ACHN (cell line): ENCODE results near the gene CIDEB.

ENCODE experiments used
- DNase-seq: peaks from one replicate; pipeline ENCODE4 v3.0.0-alpha.2; 2015
- in situ Hi-C: cut with HindIII; loops from 2 replicates; pipeline ENCODE4 v1.10.0; 2017; ENCODE audit warnings: low sequenced_read_pairs, low pct_ligation_motif_present, low pct_unique_long_range_greater_than_20kb

Gene CIDEB

GRCh38 chr14:24299255-24300191, 8.3 kb downstream of the CIDEB start, which contains the start of the genes DHRS1 and NOP9:
Gene DHRS1, minus strand, starts transcription at chr14:24299780. Its CDS starts 674 bp downstream, at chr14:24299106.
Gene NOP9, plus strand, starts transcription at chr14:24299850. Its CDS starts 105 bp downstream, at chr14:24299955.
- peak; percentile 87 for DNase-seq
- in situ Hi-C loops: no loop called here

DNA sequence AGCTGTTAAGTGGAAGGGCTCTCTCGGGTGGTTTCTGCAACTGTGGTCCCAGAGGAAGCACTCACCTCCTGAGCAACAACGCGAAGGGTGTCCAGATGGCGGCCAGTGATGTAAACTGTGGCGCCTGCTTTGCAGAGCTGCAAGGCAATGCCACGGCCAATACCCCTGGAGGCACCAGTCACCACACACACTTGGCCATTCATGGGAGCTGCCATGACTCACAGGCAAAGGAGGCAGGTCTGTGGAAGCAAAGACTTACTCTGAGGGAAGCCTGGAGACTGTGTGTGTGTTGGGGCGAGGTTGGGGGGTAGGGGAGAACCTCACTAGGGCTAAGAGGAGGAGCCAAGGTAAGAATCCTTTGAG, 8.9 kb downstream of the CIDEB start:
- peak; percentile 87 for DNase-seq
- in situ Hi-C loops: no loop called here

DNA sequence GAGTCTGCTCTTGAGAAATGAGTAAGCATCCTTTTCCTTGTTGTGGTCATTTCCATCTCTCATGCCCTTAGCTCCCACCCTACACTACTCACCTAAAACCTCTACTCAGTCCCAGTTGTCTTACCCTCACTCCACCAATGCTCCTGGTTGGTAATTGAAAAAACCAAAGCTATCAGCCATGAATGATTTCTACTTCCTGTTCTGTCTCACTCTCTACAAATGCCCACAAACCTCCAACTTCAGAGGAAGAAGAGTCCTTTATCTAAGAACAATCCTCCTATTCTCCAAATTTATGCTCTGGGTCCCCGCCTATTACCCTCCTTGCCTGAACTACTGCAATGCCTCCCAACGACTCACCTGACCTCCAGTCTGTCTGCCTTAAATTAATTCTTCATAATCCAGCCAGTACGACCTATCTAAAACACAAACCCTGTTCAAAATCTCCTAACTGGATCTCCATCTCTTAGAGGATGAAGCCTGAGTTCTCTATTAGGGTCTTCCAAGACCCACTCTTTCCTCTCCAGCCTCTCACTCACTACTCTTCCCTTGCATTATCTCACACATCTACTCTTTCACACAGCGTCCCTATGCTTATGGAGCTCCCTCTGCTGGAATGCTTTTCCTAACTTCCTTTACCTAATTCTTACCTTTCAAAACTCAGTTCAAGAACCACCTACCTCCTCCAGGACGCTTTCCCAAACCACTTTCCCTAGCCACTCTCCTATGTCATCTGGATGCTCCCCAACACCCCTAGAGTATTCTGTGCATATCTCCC, 10.4 kb downstream of the CIDEB start:
- peak; percentile 67 for DNase-seq
- in situ Hi-C loops: no loop called here

GRCh38 chr14:24296341-24297157, 11.2 kb downstream of the CIDEB start:
- peak; percentile 75 for DNase-seq
- in situ Hi-C loops: no loop called here

DNA sequence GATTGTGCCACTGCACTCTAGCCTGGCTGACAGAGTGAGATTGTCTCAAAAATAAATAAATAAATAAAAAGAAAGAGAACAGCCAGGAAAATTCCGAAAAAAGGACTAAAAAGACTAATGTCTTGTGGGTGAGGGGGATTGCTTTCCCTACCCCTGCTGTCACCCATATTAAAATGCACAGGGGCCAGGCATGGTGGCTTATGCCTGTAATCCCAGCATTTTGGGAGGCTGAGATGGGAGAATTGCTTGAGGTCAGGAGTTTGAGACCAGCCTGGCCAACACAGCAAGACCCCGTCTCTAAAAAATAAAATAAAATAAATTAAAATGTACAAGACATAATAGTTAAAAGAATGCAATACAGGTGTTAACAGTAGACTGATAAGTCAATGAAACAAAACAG, 14.3 kb downstream of the CIDEB start:
- DNase-seq: no peak
- in situ Hi-C loops: no loop called here

DNA sequence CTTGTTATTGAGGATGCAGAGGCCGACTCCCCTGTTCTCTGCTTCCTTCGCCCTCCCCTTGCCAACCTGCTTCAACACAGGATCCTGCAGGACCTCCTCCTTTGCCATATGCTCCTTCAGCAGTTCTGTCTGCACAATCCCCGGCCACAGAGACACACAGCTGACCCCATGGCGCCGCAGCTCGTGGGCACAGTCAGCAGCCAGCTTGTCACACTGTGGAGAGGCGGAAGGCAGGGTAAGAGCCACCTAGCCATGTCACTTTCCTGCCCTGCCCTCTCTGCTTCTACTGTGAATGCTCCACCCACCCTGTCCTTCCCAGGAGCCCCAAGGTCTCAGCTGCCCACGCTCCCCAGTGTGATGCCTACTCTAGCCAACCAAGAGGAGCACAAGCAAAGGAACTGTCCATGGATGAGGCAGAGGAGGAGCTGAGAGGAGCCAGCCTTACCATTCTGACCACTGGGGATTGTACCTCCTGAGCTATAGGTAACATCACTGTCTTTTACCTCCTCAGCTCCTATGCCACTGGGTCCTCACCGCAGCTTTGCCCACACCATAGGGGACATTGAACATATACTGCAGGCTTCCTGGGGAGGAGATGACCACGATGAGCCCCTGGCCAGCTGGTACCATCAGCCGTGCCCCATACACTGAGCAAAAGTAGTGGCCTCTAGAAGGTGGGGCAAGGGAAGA, 15.5 kb downstream of the CIDEB start:
- in situ Hi-C loops: no loop called here
- no peak for DNase-seq

- in situ Hi-C loops: no loop called here
- no peak for DNase-seq
Measured at GRCh38 chr14:24291446-24292117, 16.2 kb downstream of the CIDEB start.

DNA sequence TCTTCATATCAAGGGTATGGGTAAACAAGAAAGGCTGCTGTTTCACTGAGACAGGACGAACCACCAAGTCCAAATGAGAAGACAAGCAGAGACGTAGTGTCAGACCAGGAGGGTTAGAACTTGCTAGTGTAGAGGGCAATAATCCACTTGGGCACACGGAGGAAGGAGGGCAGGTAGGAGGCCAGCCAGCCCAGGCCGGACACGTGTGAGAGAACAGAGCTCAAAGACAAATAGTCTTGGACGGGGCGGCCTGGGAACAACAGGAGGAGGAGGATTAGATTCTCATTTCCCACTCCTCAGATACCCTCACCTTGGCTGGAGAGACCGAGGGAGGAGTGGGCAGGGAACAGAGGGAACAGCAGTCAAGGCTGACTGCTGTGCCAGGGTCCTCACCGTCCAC, 17.0 kb downstream of the CIDEB start:
- no peak for DNase-seq
- in situ Hi-C loops: no loop called here

DNA sequence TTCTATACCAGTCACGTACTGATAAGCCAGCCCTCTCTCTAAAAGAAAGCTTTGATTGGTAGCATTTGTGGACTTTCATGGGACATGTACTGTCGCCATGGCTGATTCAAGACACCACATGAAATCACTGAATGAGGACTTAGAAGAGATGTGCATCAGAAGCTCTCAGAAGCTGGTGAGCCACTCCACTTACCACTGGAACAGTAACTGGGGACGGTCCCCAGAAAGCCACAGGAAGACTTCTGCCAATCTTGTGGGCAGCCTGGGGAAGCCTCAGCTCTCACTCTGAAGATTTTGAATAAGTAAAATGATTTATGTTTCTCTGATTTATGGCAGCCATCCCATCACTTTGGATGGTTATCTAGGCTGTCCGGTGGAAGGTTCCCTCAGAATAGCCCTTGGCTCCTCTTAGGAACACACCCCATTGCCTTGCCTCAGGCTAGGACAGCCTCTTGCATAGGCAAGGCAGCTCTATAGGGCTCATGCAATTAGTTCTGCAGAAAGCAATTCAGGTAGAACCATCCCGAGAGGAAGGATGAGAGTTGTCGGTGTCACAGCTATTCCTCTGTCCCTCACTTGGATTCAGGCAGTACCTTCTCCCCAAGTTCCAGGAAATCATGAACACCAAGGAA, 18.0 kb downstream of the CIDEB start:
- in situ Hi-C loops: no loop called here
- DNase-seq: no peak

DNA sequence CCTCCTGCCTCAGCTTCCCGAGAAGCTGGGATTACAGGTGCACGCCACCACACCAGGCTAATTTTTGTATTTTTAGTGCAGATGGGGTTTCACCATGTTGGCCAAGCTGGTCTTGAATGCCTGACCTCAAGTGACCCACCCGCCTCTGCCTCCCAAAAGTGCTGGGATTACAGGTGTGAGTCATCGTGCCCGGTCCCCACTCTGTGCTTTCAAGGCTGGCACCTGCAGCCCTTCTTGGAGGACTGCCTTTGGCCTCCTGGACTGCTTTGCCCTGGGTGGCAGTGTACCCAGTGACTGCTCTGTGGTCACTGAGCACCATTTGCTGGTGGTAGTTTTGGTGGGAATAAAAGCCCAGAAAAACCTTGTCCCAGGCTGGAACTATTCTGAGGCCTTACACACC, 20.8 kb downstream of the CIDEB start:
- in situ Hi-C loops: no loop called here
- no peak for DNase-seq

DNA sequence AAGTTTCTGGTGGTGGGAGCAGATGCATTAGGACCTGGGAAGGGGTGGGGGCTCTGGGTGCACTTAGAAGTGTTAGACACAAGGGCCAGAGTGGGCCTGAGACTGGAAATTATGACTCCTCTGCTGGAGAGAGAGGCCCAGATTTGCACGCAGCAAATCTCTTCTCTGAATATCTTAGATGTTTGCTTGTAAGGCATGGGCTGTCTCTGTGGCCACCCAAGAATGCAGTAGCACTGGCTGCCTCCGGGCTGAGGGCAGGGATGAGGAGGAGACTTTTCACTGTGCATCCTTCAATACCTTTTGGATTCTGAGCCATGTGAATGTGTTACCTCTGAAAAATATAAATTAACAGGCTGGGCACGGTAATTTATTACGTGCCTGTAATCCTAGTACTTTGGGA, 22.4 kb downstream of the CIDEB start:
- in situ Hi-C loops: no loop called here
- no peak for DNase-seq

DNA sequence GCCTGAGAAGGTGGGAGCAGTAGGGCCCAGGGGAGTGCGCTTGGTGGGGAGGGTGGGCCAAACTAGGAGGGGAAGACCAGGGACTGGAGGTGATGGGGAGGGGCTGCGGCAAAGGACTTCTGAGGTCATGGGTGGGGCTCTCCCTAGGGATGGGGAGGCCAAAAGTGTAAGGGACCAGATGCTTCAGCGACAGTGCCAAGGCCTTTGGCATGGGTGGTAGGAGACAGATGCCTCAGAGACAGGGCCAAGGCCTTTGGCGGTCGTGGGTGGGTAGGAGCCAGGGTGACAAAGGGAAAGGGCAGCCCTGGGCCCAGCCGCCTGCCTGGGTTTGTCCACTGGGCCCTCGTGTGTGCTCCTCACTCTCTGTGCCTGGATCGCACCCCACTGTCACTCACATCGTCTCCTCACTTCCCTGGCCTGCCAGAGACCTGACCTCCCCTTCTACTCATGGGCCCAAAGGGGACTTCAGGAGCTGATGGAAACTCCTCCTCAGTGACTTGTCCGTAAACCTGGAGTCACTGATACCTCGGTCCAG, 23.2 kb downstream of the CIDEB start:
- in situ Hi-C loops: no loop called here
- DNase-seq: no peak

DNA sequence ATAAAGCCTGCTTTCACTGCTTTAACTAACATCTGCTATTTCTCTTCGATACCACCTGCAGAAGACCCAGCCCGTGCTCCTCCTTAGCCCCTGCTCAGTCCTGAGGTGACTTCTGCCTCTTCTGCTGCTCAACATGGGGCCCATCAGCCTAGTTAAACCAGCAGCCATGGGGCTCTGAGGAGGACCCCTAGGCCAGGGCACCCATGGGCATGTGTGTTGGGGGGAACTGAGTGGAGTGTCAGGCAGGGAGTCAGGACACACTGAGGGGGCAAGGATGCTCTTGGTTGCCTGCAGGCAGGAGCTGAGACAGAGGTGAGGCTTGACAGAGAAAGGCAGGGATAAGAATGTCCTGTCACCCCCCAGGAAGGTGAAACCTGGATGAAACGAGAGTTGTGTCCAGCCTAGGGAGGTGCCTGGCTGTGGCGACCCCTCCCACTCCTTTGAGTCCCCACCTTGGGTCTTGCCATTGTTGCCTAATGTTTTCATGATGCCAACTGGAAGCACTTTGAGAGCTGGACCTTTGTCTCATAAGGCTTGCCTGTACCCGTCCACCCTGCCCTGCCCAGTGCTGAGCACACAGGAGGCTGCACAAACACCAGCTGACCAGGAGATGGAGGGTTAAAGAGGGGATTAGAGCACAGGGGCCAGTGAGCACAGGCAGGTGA, 23.8 kb downstream of the CIDEB start:
- DNase-seq: no peak
- in situ Hi-C loops: no loop called here

GRCh38 chr14:24282736-24283135, 25.0 kb downstream of the CIDEB start:
- in situ Hi-C loops: no loop called here
- no peak for DNase-seq

DNA sequence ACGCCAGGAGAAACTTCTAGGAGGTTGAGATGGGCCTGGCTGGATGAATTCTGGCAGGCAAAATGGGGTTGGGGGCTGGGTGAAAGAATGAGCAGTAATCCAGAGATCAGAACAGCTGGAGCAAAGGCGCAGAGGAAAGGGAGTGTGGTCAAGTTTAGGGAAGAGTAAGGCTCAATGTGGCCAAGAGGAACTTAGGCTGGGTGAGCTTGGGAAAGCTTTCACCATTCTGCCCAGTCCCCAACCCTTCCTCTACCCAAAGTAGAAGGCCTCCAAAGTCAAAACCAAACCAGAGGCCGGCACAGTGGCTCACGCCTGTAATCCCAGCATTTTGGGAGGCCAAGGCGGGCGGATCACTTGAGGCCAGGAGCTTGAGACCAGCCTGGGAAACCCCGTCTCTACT, 26.1 kb downstream of the CIDEB start:
- in situ Hi-C loops: no loop called here

DNA sequence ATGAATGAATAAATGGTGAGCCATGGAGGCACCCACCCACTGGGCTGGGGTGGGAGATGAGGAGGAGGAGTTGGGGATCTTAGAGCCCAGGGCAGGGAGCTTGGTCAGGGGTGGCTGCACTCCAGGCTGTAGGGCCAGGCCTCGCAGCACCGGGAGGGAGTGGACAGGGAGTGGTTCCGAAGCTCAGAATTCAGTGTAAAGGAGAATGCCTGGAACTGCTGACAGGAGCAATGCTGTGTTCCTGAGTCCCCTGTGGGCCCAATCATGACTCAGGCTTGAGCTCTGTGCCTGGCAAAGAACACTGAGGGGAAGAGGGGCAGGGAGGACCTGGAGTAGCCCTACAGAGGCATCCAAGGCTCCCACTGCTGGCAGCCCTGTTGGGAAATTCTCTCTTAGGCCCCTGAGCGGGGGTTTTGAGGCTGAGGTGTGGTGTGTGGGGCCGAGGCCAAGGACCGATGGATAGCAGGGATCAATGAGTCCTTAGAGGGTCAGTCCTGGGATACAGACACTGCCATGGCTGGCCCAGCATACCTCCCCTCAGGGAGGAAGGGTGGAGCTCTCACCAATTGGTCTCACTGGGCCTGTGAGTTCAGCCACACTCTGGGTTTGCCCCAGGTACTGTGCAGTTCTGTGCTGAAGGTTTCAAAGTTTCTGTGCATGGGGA, 26.8 kb downstream of the CIDEB start:
- DNase-seq: no peak
- in situ Hi-C loops: no loop called here

More for the DNA sequence above, 26.1 kb downstream of the CIDEB start:
- DNase-seq: no peak
